Adrenal gland (tissue), 12 donors: ENCODE measurements around the gene CAPN2. TPM values are rescaled to one million over a fixed set of nuclear protein-coding genes. Genes with fewer than 3 reads are reported as not detected.

Experiments
- DNase-seq, 7 donors: peaks; one replicate each; pipeline ENCODE4 v3.0.0-alpha.2; 2019 to 2020
- H3K27ac ChIP-seq, 5 donors: fragments of 200-600 bp; sonication (generic) in 4 of 5; 1 replicate in 3 of 5; 2 replicates in 2 of 5; pipeline versions ENCODE4 v1.5.1 to v1.8.0; 2016 to 2020; ENCODE audit warnings: mild to moderate bottlenecking in 1 of 5
- H3K27me3 ChIP-seq: fragments of 200-600 bp; 2 replicates; pipeline ENCODE4 v1.8.0; 2021
- H3K36me3 ChIP-seq, 2 donors: fragments of 200-600 bp; replicated peaks in 1 of 2; 1 replicate in 1 of 2; 2 replicates in 1 of 2; pipeline versions ENCODE4 v1.5.1 to v1.8.0; 2018 to 2022
- H3K4me1 ChIP-seq, 2 donors: fragments of 200-600 bp; replicated peaks in 1 of 2; 1 replicate in 1 of 2; 2 replicates in 1 of 2; pipeline versions ENCODE4 v1.5.1 to v1.8.0; 2018 to 2021
- H3K4me3 ChIP-seq, 4 donors: fragments of 200-600 bp; sonication (generic) in 3 of 4; one replicate each; pipeline ENCODE4 v1.5.1; 2016 to 2018
- H3K9me3 ChIP-seq, 3 donors: fragments of 200-600 bp; sonication (generic) in 1 of 3; replicated peaks in 1 of 3; 1 replicate in 2 of 3; 2 replicates in 1 of 3; pipeline versions ENCODE4 v1.5.1 to v1.8.0; 2016 to 2021
- CTCF ChIP-seq, 6 experiments: fragments of 450-650 bp in 4 of 6; fragments of 200-600 bp in 2 of 6; sonication (generic) in 1 of 6; IDR thresholded peaks; 1 replicate in 5 of 6; 2 replicates in 1 of 6; pipeline versions ENCODE4 v1.5.1 to v1.8.0; 2016 to 2021; ENCODE audit warnings: antibody characterized with exemption in 6 of 6, mild to moderate bottlenecking in 2 of 6, moderate library complexity in 1 of 6
- POLR2A ChIP-seq, 2 donors: fragments of 450-650 bp; IDR thresholded peaks; one replicate each; pipeline ENCODE4 v1.6.1; 2017; ENCODE audit warnings: antibody characterized with exemption in 2 of 2, mild to moderate bottlenecking in 2 of 2, moderate library complexity in 1 of 2
- WGBS, 4 donors: extraction: QIAGEN DNeasy Blood & Tissue Kit in 2 of 4; methylation state at CpG; one replicate each; pipeline versions ENCODE4 v1.1.5 to v1.1.7; 2013 to 2017; 5-methylcytosine and 5-hydroxymethylcytosine counted together
- intact Hi-C, 2 donors: fragments of 100-400 bp; cut with DNase I; formaldehyde crosslinking; loops; one replicate each; pipeline versions ENCODE4 v1.14.1 to v1.15.0; 2022 to 2023
- polyA plus RNA-seq, 3 donors: library from polyadenylated mRNA; stranded (reverse); fragments of 200-250 nt in 2 of 3; fragments of 350-450 nt in 1 of 3; fragmentation: Illumina TruSeq in 1 of 3; extraction: RNeasy Lipid Tissue Mini Kit (QIAGEN cat#74804) in 1 of 3; gene quantifications; one replicate each; pipeline ENCODE4 v1.2.3, GENCODE V29; 2013 to 2014
- total RNA-seq, 9 donors: library from RNA; depleted of rRNA in 4 of 9; stranded (reverse); fragments of >200 nt in 4 of 9; fragments of 120-200 nt in 1 of 9; fragmentation: NEBNext Ultra II Directional in 1 of 9; extraction: Animal tissue kit (Norgen Biotek cat#: 25700) in 1 of 9; gene quantifications; one replicate each; pipeline versions ENCODE4 v1.1.0 to v1.2.4, GENCODE V29; 2013 to 2023
- donor health status: healthy with polysubstance abuse.
- donor health status: Bipolar disorder and iron deficiency.
- donor health status: DM: yes; HTN: yes; CAD: no.
- donor health status: DM: no; HTN: no; CAD: no.
- donor health status: DM: no; HTN: no; CAD: no.
- donor health status: DM: yes; HTN: yes; CAD: no.

CAPN2 gene
- total and polyA plus RNA-seq, 12 donors: 110 to 366 (median 199) TPM

GRCh38 chr1:223726380-223727001 is 14.2 kb downstream of the CAPN2 start:
- Histone ChIP-seq H3K4me3 (peak overlapping the region in 1 of 4 donors; percentile 15), H3K27ac (peak overlapping the region; percentile 5 to 75 (median 58))

GRCh38 chr1:223727541-223727940 is 15.2 kb downstream of the CAPN2 start:
- TF ChIP-seq POLR2A (IDR thresholded peaks at IDR 0.05): no peak
- TF ChIP-seq CTCF (IDR thresholded peaks at IDR 0.05): no peak
- Histone ChIP-seq H3K9me3 (no peaks in the 10 kb centered on the region), H3K4me1 (peaks cover 39 to 54% of the 10 kb centered on the region in 2 donors), H3K27me3 (no peaks in the 10 kb centered on the region), H3K36me3 (peaks cover 0 to 9% of the 10 kb centered on the region in 2 donors), H3K27ac (peak overlapping the region in 4 of 5 donors; percentile 3 to 75 (median 64)), H3K4me3 (no peak overlapping the region)
- no peak for DNase-seq
- WGBS, 4 donors: 61 to 88% (median 83%) methylated on average over 4 of the region's 4 CpGs
- intact Hi-C loops: no loop called here

More at GRCh38 chr1:223726380-223727001, 14.2 kb downstream of the CAPN2 start:
- Histone ChIP-seq H3K27me3 (no peaks in the 10 kb centered on the region), H3K4me1 (peaks cover 34 to 51% of the 10 kb centered on the region in 2 donors), H3K9me3 (no peaks in the 10 kb centered on the region), H3K36me3 (peaks cover 0 to 9% of the 10 kb centered on the region in 2 donors)
- DNase-seq: peak; percentile 75 to 91 (median 89)
- no peak for TF ChIP-seq CTCF (IDR thresholded peaks at IDR 0.05)
- no peak for TF ChIP-seq POLR2A (IDR thresholded peaks at IDR 0.05)
- WGBS, 4 donors: 7 to 11% (median 8%) methylated on average over 6 to 9 of the region's 9 CpGs
- intact Hi-C loops: no loop called here

- Histone ChIP-seq H3K4me1 (peaks cover 63 to 68% of the 10 kb centered on the region in 2 donors), H3K27ac (no peak overlapping the region), H3K27me3 (no peaks in the 10 kb centered on the region), H3K36me3 (peaks cover 0 to 6% of the 10 kb centered on the region in 2 donors), H3K4me3 (no peak overlapping the region), H3K9me3 (no peaks in the 10 kb centered on the region)
- DNase-seq: no peak
- intact Hi-C loops: no loop called here
- TF ChIP-seq CTCF (IDR thresholded peaks at IDR 0.05) (no peak), POLR2A (IDR thresholded peaks at IDR 0.05) (no peak)
- 80 to 86% (median 84%) methylated on average over 4 of the region's 4 CpGs for WGBS, 4 donors
Measured at GRCh38 chr1:223729906-223730305, 17.6 kb downstream of the CAPN2 start.

- Histone ChIP-seq H3K4me1 (peaks cover 63 to 68% of the 10 kb centered on the region in 2 donors), H3K27ac (peak overlapping the region in 3 of 5 donors; percentile 65 to 79 (median 74)), H3K9me3 (no peaks in the 10 kb centered on the region), H3K36me3 (peaks cover 0 to 6% of the 10 kb centered on the region in 2 donors), H3K4me3 (no peak overlapping the region), H3K27me3 (no peaks in the 10 kb centered on the region)
- DNase-seq: no peak
- no peak for TF ChIP-seq CTCF (IDR thresholded peaks at IDR 0.05)
- no peak for TF ChIP-seq POLR2A (IDR thresholded peaks at IDR 0.05)
- intact Hi-C loops: no loop called here
- WGBS, 4 donors: 65 to 74% (median 71%) methylated on average over 4 of the region's 4 CpGs
Measured at GRCh38 chr1:223730479-223731132, 18.3 kb downstream of the CAPN2 start.
